Measurements from ENCODE around the gene ZBTB20.

The ZBTB20 gene

GRCh38 chr3:114496466-114496865 lies 650.6 kb downstream of the ZBTB20 start:
- Histone ChIP-seq H3K9ac (ENCODE audit: low read depth, low read length) (no peak overlapping the region), H4K20me1 (ENCODE audit: insufficient read depth, low read length) (peaks cover 30% of the 10 kb centered on the region), H3K9me3 (ENCODE audit: insufficient read depth, low read length, severe bottlenecking) (no peaks in the 10 kb centered on the region), H3K4me2 (ENCODE audit: insufficient read depth, low read length) (no peak overlapping the region), H3K27ac (ENCODE audit: low read length) (no peak overlapping the region), H3K4me3 (ENCODE audit: low read depth in 1 of 2, low read length in 2 of 2) (no peak overlapping the region), H3K79me2 (ENCODE audit: insufficient read depth, low read length) (no peaks in the 10 kb centered on the region), H3K36me3 (ENCODE audit: insufficient read depth, low read length) (no peaks in the 10 kb centered on the region), H3K27me3 (ENCODE audit: insufficient read depth, low read length, poor library complexity) (no peaks in the 10 kb centered on the region), H3K4me1 (ENCODE audit: insufficient read depth, low read length) (peaks cover 21% of the 10 kb centered on the region), H2AFZ (ENCODE audit: low read depth, low read length) (no peak overlapping the region)
- ATAC-seq (ENCODE audit: insufficient read depth, low read depth) = no peak
- TF ChIP-seq EZH2 (IDR thresholded peaks at IDR 0.05; ENCODE audit: borderline replicate concordance, low read depth, low read length, severe bottlenecking) (no peak), CTCF (IDR thresholded peaks at IDR 0.05; ENCODE audit: borderline replicate concordance, extremely low read depth, low read length, poor library complexity, severe bottlenecking) (no peak)
- no peak for DNase-seq

- Histone ChIP-seq H3K4me1 (ENCODE audit: insufficient read depth, low read length) (peaks cover 21% of the 10 kb centered on the region), H3K27me3 (ENCODE audit: insufficient read depth, low read length, poor library complexity) (no peaks in the 10 kb centered on the region), H3K27ac (ENCODE audit: low read length) (no peak overlapping the region), H4K20me1 (ENCODE audit: insufficient read depth, low read length) (peaks cover 30% of the 10 kb centered on the region), H3K79me2 (ENCODE audit: insufficient read depth, low read length) (no peaks in the 10 kb centered on the region), H2AFZ (ENCODE audit: low read depth, low read length) (no peak overlapping the region), H3K4me3 (ENCODE audit: low read depth in 1 of 2, low read length in 2 of 2) (no peak overlapping the region), H3K4me2 (ENCODE audit: insufficient read depth, low read length) (no peak overlapping the region), H3K36me3 (ENCODE audit: insufficient read depth, low read length) (no peaks in the 10 kb centered on the region), H3K9me3 (ENCODE audit: insufficient read depth, low read length, severe bottlenecking) (no peaks in the 10 kb centered on the region), H3K9ac (ENCODE audit: low read depth, low read length) (no peak overlapping the region)
- ATAC-seq (ENCODE audit: insufficient read depth, low read depth) (no peak), DNase-seq (no peak)
- TF ChIP-seq EZH2 (IDR thresholded peaks at IDR 0.05; ENCODE audit: borderline replicate concordance, low read depth, low read length, severe bottlenecking) (no peak), CTCF (IDR thresholded peaks at IDR 0.05; ENCODE audit: borderline replicate concordance, extremely low read depth, low read length, poor library complexity, severe bottlenecking) (no peak)
Measured at GRCh38 chr3:114496021-114496434, 651.1 kb downstream of the ZBTB20 start.

- Histone ChIP-seq H3K27ac (ENCODE audit: low read length) (no peak overlapping the region), H3K4me2 (ENCODE audit: insufficient read depth, low read length) (no peak overlapping the region), H3K9me3 (ENCODE audit: insufficient read depth, low read length, severe bottlenecking) (no peaks in the 10 kb centered on the region), H3K4me1 (ENCODE audit: insufficient read depth, low read length) (peaks cover 10% of the 10 kb centered on the region), H3K36me3 (ENCODE audit: insufficient read depth, low read length) (no peaks in the 10 kb centered on the region), H3K79me2 (ENCODE audit: insufficient read depth, low read length) (no peaks in the 10 kb centered on the region), H3K9ac (ENCODE audit: low read depth, low read length) (no peak overlapping the region), H3K27me3 (ENCODE audit: insufficient read depth, low read length, poor library complexity) (no peaks in the 10 kb centered on the region), H3K4me3 (ENCODE audit: low read depth in 1 of 2, low read length in 2 of 2) (no peak overlapping the region), H2AFZ (ENCODE audit: low read depth, low read length) (no peak overlapping the region), H4K20me1 (ENCODE audit: insufficient read depth, low read length) (peaks cover 24% of the 10 kb centered on the region)
- ATAC-seq (ENCODE audit: insufficient read depth, low read depth) (no peak), DNase-seq (no peak)
- no peak for TF ChIP-seq EZH2 (IDR thresholded peaks at IDR 0.05; ENCODE audit: borderline replicate concordance, low read depth, low read length, severe bottlenecking)
- no peak for TF ChIP-seq CTCF (IDR thresholded peaks at IDR 0.05; ENCODE audit: borderline replicate concordance, extremely low read depth, low read length, poor library complexity, severe bottlenecking)
Measured at GRCh38 chr3:114494498-114494897, 652.6 kb downstream of the ZBTB20 start.

GRCh38 chr3:114490829-114491228 lies 656.3 kb downstream of the ZBTB20 start:
- DNase-seq = no peak
- ATAC-seq (ENCODE audit: insufficient read depth, low read depth) = no peak
- H2AFZ ChIP-seq (ENCODE audit: low read depth, low read length) = no peak overlapping the region
- H3K9ac ChIP-seq (ENCODE audit: low read depth, low read length) = no peak overlapping the region
- H3K4me1 ChIP-seq (ENCODE audit: insufficient read depth, low read length) = no peaks in the 10 kb centered on the region
- no peaks in the 10 kb centered on the region for H4K20me1 ChIP-seq (ENCODE audit: insufficient read depth, low read length)
- no peak overlapping the region for H3K27ac ChIP-seq (ENCODE audit: low read length)
- TF ChIP-seq EZH2 (IDR thresholded peaks at IDR 0.05; ENCODE audit: borderline replicate concordance, low read depth, low read length, severe bottlenecking) (no peak), CTCF (IDR thresholded peaks at IDR 0.05; ENCODE audit: borderline replicate concordance, extremely low read depth, low read length, poor library complexity, severe bottlenecking) (no peak)
- no peaks in the 10 kb centered on the region for H3K9me3 ChIP-seq (ENCODE audit: insufficient read depth, low read length, severe bottlenecking)
- H3K36me3 ChIP-seq (ENCODE audit: insufficient read depth, low read length) = no peaks in the 10 kb centered on the region
- no peaks in the 10 kb centered on the region for H3K79me2 ChIP-seq (ENCODE audit: insufficient read depth, low read length)
- H3K27me3 ChIP-seq (ENCODE audit: insufficient read depth, low read length, poor library complexity) = no peaks in the 10 kb centered on the region
- H3K4me2 ChIP-seq (ENCODE audit: insufficient read depth, low read length) = no peak overlapping the region
- no peak overlapping the region for H3K4me3 ChIP-seq (ENCODE audit: low read depth in 1 of 2, low read length in 2 of 2)

All from DND-41 (cell line).